ENCODE results near the gene NDUFB10. TPM values are rescaled to one million over a fixed set of nuclear protein-coding genes. Genes with fewer than 3 reads are reported as not detected.

The NDUFB10 gene
- total RNA-seq, 1 experiment from 2014 or later, result 202 TPM

- no peak for DNase-seq (ENCODE audit: unreplicated experiment)
- intact Hi-C loops (cut with micrococcal nuclease), result no loop called here
- TF ChIP-seq, protein P1, sequence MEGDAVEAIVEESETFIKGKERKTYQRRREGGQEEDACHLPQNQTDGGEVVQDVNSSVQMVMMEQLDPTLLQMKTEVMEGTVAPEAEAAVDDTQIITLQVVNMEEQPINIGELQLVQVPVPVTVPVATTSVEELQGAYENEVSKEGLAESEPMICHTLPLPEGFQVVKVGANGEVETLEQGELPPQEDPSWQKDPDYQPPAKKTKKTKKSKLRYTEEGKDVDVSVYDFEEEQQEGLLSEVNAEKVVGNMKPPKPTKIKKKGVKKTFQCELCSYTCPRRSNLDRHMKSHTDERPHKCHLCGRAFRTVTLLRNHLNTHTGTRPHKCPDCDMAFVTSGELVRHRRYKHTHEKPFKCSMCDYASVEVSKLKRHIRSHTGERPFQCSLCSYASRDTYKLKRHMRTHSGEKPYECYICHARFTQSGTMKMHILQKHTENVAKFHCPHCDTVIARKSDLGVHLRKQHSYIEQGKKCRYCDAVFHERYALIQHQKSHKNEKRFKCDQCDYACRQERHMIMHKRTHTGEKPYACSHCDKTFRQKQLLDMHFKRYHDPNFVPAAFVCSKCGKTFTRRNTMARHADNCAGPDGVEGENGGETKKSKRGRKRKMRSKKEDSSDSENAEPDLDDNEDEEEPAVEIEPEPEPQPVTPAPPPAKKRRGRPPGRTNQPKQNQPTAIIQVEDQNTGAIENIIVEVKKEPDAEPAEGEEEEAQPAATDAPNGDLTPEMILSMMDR (IDR thresholded peaks at IDR 0.05; ENCODE audit: unreplicated experiment), result no peak
- ChIA-PET CTCF (interaction anchor here (1.6 kb wide), 1 partner anchor 160 kb away, joined by 5 read pairs; no protein-coding TSS in a partner anchor), POLR2A (interaction anchor here (0.6 to 6.2 kb wide), 7 partner anchors 9 to 240 kb away, joined by 3 to 56 read pairs (median 4); partner anchors contain the start of genes RPS2, TBL3 and TRAF7)
- H3K36me3 Mint-ChIP-seq (ENCODE audit: insufficient read depth, unreplicated experiment), result peaks cover 35% of the 10 kb centered on the region
- no peak overlapping the region for H3K4me3 Mint-ChIP-seq (ENCODE audit: unreplicated experiment)
- no peak overlapping the region for H3K27ac Mint-ChIP-seq (ENCODE audit: low read depth, unreplicated experiment)
- no peaks in the 10 kb centered on the region for H3K27me3 Mint-ChIP-seq (ENCODE audit: insufficient read depth, unreplicated experiment)
- no peaks in the 10 kb centered on the region for H3K9me3 Mint-ChIP-seq (ENCODE audit: unreplicated experiment)
- peaks cover 6% of the 10 kb centered on the region for H3K4me1 Mint-ChIP-seq (ENCODE audit: insufficient read depth, unreplicated experiment)
- BruUV-seq (replicated peaks), result no TSS peak
Measured at GRCh38 chr16:1980770-1981087, 21.4 kb downstream of the NDUFB10 start.

DNA sequence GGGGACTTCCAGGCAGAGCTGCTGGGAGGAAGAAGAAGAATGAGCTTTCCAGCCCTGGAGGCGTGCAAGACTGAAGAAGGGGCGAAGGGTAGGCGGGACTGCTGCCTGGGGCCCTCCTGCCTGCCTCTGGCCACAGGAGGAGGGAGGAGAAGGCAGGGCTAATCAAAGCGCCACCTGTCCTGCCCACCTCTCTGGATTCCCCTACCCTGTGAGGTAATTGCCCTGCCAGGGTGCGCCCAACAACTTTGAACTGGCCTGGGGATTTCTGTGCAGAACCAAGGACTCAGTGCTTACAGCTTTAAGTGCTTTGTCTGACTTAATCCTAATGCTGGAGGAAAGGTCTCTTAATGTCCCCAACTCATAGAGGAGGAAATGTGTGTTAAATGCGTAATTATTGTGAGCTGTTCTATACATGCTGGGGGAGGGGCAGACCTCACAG is 22.1 kb downstream of the NDUFB10 start, which contains the start of gene NOXO1:
Gene NOXO1, minus strand, starts transcription at position 72 of the 439 bp plus-strand sequence. CDS start 290 bp downstream, outside the sequence.
- intact Hi-C loops (cut with micrococcal nuclease), result no loop called here
- POLR2A ChIA-PET, result interaction anchor here (0.6 to 6.2 kb wide), 7 partner anchors 10 to 269 kb away, joined by 3 to 59 read pairs (median 8); partner anchors contain the start of genes RPS2, TBL3, TRAF7 and ZNF598
- H3K9me3 Mint-ChIP-seq (ENCODE audit: unreplicated experiment), result no peaks in the 10 kb centered on the region
- TF ChIP-seq, protein P1 (IDR thresholded peaks at IDR 0.05; ENCODE audit: unreplicated experiment), result no peak
- H3K27ac Mint-ChIP-seq (ENCODE audit: low read depth, unreplicated experiment), result no peak within 1 kb of the TSS
- CTCF ChIA-PET, result interaction anchor here (0.6 to 1.6 kb wide), 2 partner anchors 24 to 159 kb away, joined by 3 to 5 read pairs; no protein-coding TSS in a partner anchor
- H3K36me3 Mint-ChIP-seq (ENCODE audit: insufficient read depth, unreplicated experiment), result peaks cover 35% of the 10 kb centered on the region
- H3K4me1 Mint-ChIP-seq (ENCODE audit: insufficient read depth, unreplicated experiment), result peaks cover 6% of the 10 kb centered on the region
- no peak for DNase-seq (ENCODE audit: unreplicated experiment)
- no peak within 1 kb of the TSS for H3K4me3 Mint-ChIP-seq (ENCODE audit: unreplicated experiment)
- H3K27me3 Mint-ChIP-seq (ENCODE audit: insufficient read depth, unreplicated experiment), result no peaks in the 10 kb centered on the region
- BruUV-seq (replicated peaks), result no TSS peak

DNA sequence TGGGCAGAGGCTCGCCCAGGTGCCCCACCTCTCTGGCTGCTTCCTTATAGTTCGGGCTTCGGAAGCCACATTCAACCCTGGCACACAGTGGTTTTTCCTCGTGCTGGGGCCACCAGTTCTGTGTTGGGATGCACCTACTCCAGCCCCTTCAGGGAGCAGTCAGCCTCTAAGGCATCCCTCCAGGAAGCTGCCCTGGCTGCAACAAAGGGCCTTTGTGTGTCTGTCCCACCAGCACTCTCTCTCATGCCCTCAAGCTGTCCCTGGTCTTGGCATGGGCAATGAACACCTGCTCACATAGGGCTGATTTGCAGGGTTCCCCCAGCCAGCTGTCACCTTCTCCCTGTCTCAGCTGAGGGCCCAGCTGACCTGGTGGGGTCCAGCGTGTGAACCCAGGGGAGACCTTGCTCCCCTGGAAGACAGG is 22.7 kb downstream of the NDUFB10 start:
- Mint-ChIP-seq H3K4me1 (ENCODE audit: insufficient read depth, unreplicated experiment) (peaks cover 6% of the 10 kb centered on the region), H3K9me3 (ENCODE audit: unreplicated experiment) (no peaks in the 10 kb centered on the region), H3K27ac (ENCODE audit: low read depth, unreplicated experiment) (no peak overlapping the region), H3K4me3 (ENCODE audit: unreplicated experiment) (no peak overlapping the region), H3K36me3 (ENCODE audit: insufficient read depth, unreplicated experiment) (peaks cover 37% of the 10 kb centered on the region), H3K27me3 (ENCODE audit: insufficient read depth, unreplicated experiment) (no peaks in the 10 kb centered on the region)
- no peak for DNase-seq (ENCODE audit: unreplicated experiment)
- ChIA-PET CTCF (interaction anchor here (0.6 to 1.6 kb wide), 5 partner anchors 9 to 158 kb away, joined by 3 to 5 read pairs (median 5); partner anchors contain the start of gene TBL3), POLR2A (interaction anchor here (0.7 to 6.2 kb wide), 9 partner anchors 10 to 173 kb away, joined by 3 to 59 read pairs (median 7); partner anchors contain the start of genes RPL3L, RPS2, TBL3 and TRAF7)
- TF ChIP-seq, protein P1 (IDR thresholded peaks at IDR 0.05; ENCODE audit: unreplicated experiment), result no peak
- no TSS peak for BruUV-seq (replicated peaks)
- intact Hi-C loops (cut with micrococcal nuclease), result no loop called here

- peaks cover 6% of the 10 kb centered on the region for H3K4me1 Mint-ChIP-seq (ENCODE audit: insufficient read depth, unreplicated experiment)
- H3K4me3 Mint-ChIP-seq (ENCODE audit: unreplicated experiment), result peak overlapping the region; percentile 76
- intact Hi-C loops (cut with micrococcal nuclease), result no loop called here
- TF ChIP-seq, protein P1 (IDR thresholded peaks at IDR 0.05; ENCODE audit: unreplicated experiment), result no peak
- POLR2A ChIA-PET, result interaction anchor here (0.7 to 6.2 kb wide), 12 partner anchors 10 to 172 kb away, joined by 3 to 59 read pairs (median 6); partner anchors contain the start of genes RPS2, TBL3, TRAF7 and ZNF598
- CTCF ChIA-PET, result interaction anchor here (1.0 kb wide), 3 partner anchors 10 to 41 kb away, joined by 3 to 5 read pairs (median 5); partner anchors contain the start of gene TBL3
- peaks cover 43% of the 10 kb centered on the region for H3K36me3 Mint-ChIP-seq (ENCODE audit: insufficient read depth, unreplicated experiment)
- no peaks in the 10 kb centered on the region for H3K27me3 Mint-ChIP-seq (ENCODE audit: insufficient read depth, unreplicated experiment)
- no peak overlapping the region for H3K27ac Mint-ChIP-seq (ENCODE audit: low read depth, unreplicated experiment)
- BruUV-seq (replicated peaks), result no TSS peak
- no peaks in the 10 kb centered on the region for H3K9me3 Mint-ChIP-seq (ENCODE audit: unreplicated experiment)
- DNase-seq (ENCODE audit: unreplicated experiment), result no peak
Measured at GRCh38 chr16:1982991-1983543, 23.7 kb downstream of the NDUFB10 start.

All from MCF 10A (cell line).